ENCODE results near the gene LRRC3.
"Not testable (repeated sequence)": the region's sequence is repeated elsewhere in the genome, so short reads cannot be mapped to it uniquely, and the experiment has no call there.

Gene LRRC3

GRCh38 chr21:44454747-44455523, at the start of gene LRRC3:
Gene LRRC3, plus strand, starts transcription at chr21:44455510. Its CDS starts 1,135 bp downstream, at chr21:44456645.
- peak; percentile 72 to 77 (median 73) for DNase-seq (ENCODE audit: low read depth in 2 of 3, low spot score in 1 of 3)

- no peak for DNase-seq (ENCODE audit: low read depth in 2 of 3, low spot score in 1 of 3)
These were observed 49.1 kb upstream of the LRRC3 start for GRCh38 chr21:44405948-44406872.

- DNase-seq (ENCODE audit: low read depth in 2 of 3, low spot score in 1 of 3) = no peak
These were observed 48.4 kb upstream of the LRRC3 start for GRCh38 chr21:44406953-44407352.

GRCh38 chr21:44407493-44407892, 47.8 kb upstream of the LRRC3 start:
- peak in 2 of 3 donors; percentile 6 to 17 for DNase-seq (ENCODE audit: low read depth in 2 of 3, low spot score in 1 of 3)

GRCh38 chr21:44408226-44408625, 47.1 kb upstream of the LRRC3 start:
- DNase-seq (ENCODE audit: low read depth in 2 of 3, low spot score in 1 of 3) = no peak

GRCh38 chr21:44413566-44414290, 41.6 kb upstream of the LRRC3 start:
- DNase-seq (ENCODE audit: low read depth in 2 of 3, low spot score in 1 of 3) = no peak

- no peak for DNase-seq (ENCODE audit: low read depth in 2 of 3, low spot score in 1 of 3)
These were observed 40.8 kb upstream of the LRRC3 start for GRCh38 chr21:44414291-44415072.

- DNase-seq (ENCODE audit: low read depth in 2 of 3, low spot score in 1 of 3) = no peak
These were observed 40.0 kb upstream of the LRRC3 start for GRCh38 chr21:44415073-44416025.

GRCh38 chr21:44416193-44416592, 39.1 kb upstream of the LRRC3 start:
- no peak for DNase-seq (ENCODE audit: low read depth in 2 of 3, low spot score in 1 of 3)

- DNase-seq (ENCODE audit: low read depth in 2 of 3, low spot score in 1 of 3) = not testable (repeated sequence)
These were observed 37.6 kb upstream of the LRRC3 start for GRCh38 chr21:44417621-44418107.

GRCh38 chr21:44418108-44418875, 37.0 kb upstream of the LRRC3 start:
- DNase-seq (ENCODE audit: low read depth in 2 of 3, low spot score in 1 of 3) = no peak

GRCh38 chr21:44418876-44419230, 36.5 kb upstream of the LRRC3 start:
- DNase-seq (ENCODE audit: low read depth in 2 of 3, low spot score in 1 of 3) = no peak

- no peak for DNase-seq (ENCODE audit: low read depth in 2 of 3, low spot score in 1 of 3)
These were observed 35.6 kb upstream of the LRRC3 start for GRCh38 chr21:44419679-44420078.

GRCh38 chr21:44420416-44421205, 34.7 kb upstream of the LRRC3 start:
- no peak for DNase-seq (ENCODE audit: low read depth in 2 of 3, low spot score in 1 of 3)

GRCh38 chr21:44421901-44422840, 33.1 kb upstream of the LRRC3 start:
- no peak for DNase-seq (ENCODE audit: low read depth in 2 of 3, low spot score in 1 of 3)

- DNase-seq (ENCODE audit: low read depth in 2 of 3, low spot score in 1 of 3) = no peak
These were observed 31.9 kb upstream of the LRRC3 start for GRCh38 chr21:44423312-44423821.
